ENCODE data around the gene PIKFYVE.

The PIKFYVE gene

DNA sequence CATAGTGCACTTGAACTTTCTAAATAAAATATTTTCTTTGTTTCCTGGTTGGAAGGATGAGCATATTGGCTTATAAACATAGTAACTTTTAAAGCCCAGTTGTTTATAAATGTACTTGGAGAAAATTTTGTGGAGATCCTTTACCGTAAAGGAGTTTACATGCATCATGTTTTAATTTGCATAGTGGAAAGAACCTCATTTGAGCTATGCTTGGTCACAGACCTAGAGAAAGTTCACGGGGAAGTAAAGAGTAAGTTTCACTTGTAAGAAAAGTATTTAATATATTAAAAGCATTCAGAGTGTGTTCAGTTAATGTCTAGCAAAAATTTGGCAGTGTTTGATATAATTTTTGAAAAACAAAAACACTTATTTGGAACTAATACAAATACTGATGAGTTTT, 45.3 kb downstream of the PIKFYVE start:
- in situ Hi-C loops (cut with HindIII; ENCODE audit: low sequenced_read_pairs): no loop called here
- no peak for DNase-seq (ENCODE audit: low read depth)
- TF ChIP-seq CTCF (IDR thresholded peaks at IDR 0.05; ENCODE audit: low read depth, low read length, missing control alignments): no peak

GRCh38 chr2:208311954-208312353, 45.9 kb downstream of the PIKFYVE start:
- in situ Hi-C loops (cut with HindIII; ENCODE audit: low sequenced_read_pairs): no loop called here
- no peak for DNase-seq (ENCODE audit: low read depth)
- TF ChIP-seq CTCF (IDR thresholded peaks at IDR 0.05; ENCODE audit: low read depth, low read length, missing control alignments): no peak
- no peak overlapping the region for H3K4me3 ChIP-seq (ENCODE audit: low read depth, low read length)

More for the DNA sequence above, 45.3 kb downstream of the PIKFYVE start:
- H3K4me3 ChIP-seq (ENCODE audit: low read depth, low read length): no peak overlapping the region

GRCh38 chr2:208315081-208315788, 49.2 kb downstream of the PIKFYVE start:
- no peak for TF ChIP-seq CTCF (IDR thresholded peaks at IDR 0.05; ENCODE audit: low read depth, low read length, missing control alignments)
- DNase-seq (ENCODE audit: low read depth): no peak
- in situ Hi-C loops (cut with HindIII; ENCODE audit: low sequenced_read_pairs): no loop called here
- H3K4me3 ChIP-seq (ENCODE audit: low read depth, low read length): no peak overlapping the region

DNA sequence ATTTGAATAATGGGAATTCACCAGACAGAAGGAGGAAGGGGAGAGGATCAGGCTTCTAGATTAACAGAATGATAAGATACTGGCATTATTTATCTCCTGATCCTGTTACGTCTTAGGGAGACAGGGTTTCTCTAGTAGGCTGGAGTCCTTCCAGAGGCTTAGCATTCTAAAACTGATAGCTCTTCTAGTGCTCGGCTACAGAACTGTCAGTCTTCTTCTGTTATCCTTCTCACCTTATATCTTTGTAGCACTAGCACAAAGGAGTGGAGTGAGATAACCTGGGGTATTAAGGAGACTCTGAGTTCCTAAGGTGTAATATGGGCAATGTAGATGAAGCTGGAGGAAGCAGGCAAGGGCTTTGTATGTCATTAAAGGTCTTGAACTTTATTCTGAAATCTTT, 52.1 kb downstream of the PIKFYVE start:
- DNase-seq (ENCODE audit: low read depth): no peak
- no peak for TF ChIP-seq CTCF (IDR thresholded peaks at IDR 0.05; ENCODE audit: low read depth, low read length, missing control alignments)
- in situ Hi-C loops (cut with HindIII; ENCODE audit: low sequenced_read_pairs): no loop called here
- no peak overlapping the region for H3K4me3 ChIP-seq (ENCODE audit: low read depth, low read length)

GRCh38 chr2:208319391-208319790, 53.3 kb downstream of the PIKFYVE start:
- no peak for TF ChIP-seq CTCF (IDR thresholded peaks at IDR 0.05; ENCODE audit: low read depth, low read length, missing control alignments)
- H3K4me3 ChIP-seq (ENCODE audit: low read depth, low read length): no peak overlapping the region
- DNase-seq (ENCODE audit: low read depth): peak; percentile 13
- in situ Hi-C loops (cut with HindIII; ENCODE audit: low sequenced_read_pairs): no loop called here

DNA sequence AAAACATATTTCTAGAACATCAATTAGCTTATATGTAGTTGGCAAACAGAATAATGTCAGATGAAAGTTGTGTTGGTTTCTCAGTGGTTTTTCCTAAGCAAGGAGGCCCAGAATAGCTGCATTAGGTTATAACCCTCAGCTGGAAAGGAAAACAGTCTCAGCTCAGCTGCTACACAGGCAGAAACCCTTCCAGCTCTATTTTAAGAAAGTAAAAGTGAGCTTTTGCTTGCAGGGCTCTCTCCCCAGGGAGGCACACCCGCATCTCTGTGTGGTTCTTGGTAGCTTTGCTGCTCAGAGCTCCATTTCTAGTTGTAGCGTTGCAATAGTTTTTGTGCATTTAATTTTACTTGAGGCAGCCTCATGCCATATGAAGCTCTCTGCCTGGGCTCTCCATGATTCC, 54.6 kb downstream of the PIKFYVE start:
- no peak for TF ChIP-seq CTCF (IDR thresholded peaks at IDR 0.05; ENCODE audit: low read depth, low read length, missing control alignments)
- DNase-seq (ENCODE audit: low read depth): no peak
- in situ Hi-C loops (cut with HindIII; ENCODE audit: low sequenced_read_pairs): no loop called here
- H3K4me3 ChIP-seq (ENCODE audit: low read depth, low read length): no peak overlapping the region

Measured in astrocyte of the cerebellum (primary cell).